GM19463 (cell line): ENCODE measurements around the gene TM2D3.

Experiments
- ATAC-seq: cut with Tn5 transposase; IDR thresholded peaks from one replicate; pipeline ENCODE4 v1.9.1; 2021; ENCODE audit warnings: mild to moderate bottlenecking, moderate library complexity; ENCODE audit not compliant: unreplicated experiment

The TM2D3 gene

GRCh38 chr15:101609742-101610610, 42.2 kb downstream of the TM2D3 start:
- no peak for ATAC-seq

DNA sequence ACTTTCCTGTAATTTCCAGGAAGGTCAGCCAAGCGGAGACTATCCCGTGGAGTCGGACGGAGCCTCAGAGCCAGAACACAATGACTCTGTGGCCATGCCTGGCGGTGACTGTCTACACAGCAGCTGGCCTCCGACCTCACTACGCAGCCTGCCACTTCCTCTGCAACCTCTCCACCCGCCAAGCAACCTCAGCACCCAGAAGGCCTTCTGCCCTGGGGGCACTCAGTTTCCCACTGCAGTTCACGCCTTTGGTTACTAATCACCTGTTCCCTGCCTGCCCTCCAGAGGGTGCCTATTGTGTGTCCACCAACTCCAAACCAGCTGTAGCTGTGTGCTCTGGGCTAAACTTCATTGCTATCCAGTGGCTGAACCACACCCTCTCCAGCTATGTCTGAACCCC, 44.0 kb downstream of the TM2D3 start:
- no peak for ATAC-seq

DNA sequence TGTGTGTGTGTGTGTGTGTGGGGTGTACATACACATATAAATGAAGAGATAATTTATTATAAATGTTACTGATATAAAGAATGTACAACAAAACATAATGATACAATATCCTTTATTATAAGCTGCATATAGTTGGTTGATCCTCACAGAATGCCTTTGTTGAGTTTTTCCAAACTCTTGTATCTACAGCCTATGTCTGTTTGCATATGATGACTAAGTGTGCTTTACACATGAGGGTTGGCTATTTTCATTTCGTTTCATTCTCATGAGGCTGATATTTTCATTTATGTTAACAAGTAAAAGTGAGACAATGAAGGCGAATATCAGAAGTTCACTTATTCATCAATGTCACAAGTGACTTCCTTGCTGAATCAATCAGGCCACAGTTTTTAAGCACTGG, 45.1 kb downstream of the TM2D3 start:
- ATAC-seq = no peak

DNA sequence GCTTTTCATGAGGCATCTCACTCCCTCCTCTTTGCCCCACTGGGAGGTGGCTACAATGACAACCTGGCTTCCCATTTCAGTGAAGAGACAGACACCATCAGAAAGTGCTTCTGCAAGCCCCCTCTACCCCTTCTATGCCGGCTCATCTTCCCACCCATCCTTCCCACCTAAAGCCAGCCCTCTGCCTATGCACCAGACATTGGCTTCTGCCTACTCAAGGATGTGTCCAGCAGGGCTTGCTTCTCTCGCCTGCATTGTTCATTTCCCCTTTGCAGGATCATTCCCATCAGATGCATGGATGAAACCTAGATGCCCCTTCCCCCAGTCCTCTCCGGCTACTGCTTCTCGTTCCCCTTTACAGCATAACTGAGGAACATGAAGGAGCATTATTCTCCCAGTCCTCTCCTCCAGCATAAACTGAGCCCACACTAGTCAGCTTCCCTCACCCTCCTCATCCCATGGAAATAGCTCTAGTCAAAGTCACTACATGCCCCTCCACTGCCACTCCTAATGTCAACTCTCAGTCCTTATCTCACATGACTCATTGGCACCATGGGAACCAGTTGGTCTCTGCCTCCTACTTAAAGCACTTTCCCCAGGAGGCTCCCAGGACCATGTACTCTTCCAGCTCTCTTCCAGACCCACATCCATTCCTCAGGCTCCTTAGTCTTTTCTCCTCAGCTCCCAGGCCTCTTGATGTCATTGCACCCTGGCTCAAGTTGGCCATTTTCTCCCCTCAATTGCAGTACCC, 47.9 kb downstream of the TM2D3 start:
- ATAC-seq = no peak

DNA sequence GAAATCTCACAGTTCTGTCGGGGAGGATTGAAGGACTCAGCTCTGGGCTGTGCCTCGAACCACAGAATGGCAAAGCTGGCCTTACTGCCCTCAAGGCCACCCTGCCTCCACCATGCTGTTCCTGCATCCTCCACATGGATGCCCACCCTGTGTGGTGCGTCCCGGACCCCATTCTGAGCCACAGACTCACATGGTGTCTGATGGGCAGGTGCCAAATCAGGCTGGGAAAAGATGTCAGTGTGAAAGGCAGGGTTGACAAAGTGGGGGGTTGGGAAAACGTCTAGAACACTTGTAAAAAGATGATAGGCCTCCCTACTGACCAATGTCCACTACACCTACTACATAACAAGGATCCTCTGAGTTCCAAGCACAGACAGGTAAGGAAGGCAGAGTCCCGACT, 49.4 kb downstream of the TM2D3 start:
- ATAC-seq = no peak

- ATAC-seq = no peak
These were observed 52.1 kb downstream of the TM2D3 start for GRCh38 chr15:101600035-101600434.

DNA sequence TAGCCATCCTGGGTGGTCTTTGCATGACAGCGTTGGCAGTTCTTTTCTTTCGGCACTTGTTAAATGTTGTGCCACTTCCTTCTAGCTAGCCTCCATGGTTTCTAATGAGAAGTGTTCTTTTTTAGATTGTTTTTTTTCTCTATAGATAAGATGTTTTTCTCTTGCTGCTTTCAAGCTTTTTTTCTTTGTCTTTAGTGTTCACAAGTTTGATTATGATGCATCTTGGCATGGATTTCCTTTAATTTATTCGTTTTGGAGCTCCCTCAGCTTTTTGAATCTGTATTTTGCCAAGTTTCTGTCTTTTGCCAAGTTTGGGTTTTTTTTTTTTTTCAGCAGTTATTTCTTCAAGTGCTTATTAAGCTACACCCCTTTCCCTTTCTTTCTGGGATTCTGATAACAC, 53.1 kb downstream of the TM2D3 start:
- ATAC-seq = no peak

DNA sequence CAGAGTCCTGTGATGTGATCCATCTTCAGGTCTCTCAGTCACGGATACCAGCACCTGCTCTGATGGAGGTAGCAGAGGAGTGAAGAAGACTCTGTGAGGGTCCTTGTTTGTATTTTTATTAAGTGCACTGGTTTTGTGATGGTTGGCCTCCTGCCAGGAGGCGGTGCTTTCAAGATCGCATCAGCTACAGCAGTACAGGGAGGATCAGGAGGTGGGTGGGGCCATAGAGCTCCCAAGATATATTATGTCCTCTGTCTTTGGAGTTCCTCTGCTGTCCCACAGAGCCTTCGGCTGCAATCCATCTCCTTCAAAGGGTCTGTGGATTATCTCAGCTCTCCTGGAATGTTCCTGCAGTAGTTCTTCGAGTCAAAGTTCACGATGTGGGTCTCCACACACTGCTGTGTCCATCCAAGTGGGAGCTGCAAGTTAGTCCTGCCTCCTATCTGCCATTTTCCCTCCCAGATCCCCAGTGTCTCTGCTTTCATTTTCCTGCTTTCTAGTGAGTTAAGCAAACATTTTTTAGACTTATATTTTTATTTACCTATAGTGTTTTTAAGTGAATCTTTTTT, 54.7 kb downstream of the TM2D3 start:
- ATAC-seq = no peak

GRCh38 chr15:101596633-101597032, 55.5 kb downstream of the TM2D3 start:
- ATAC-seq = no peak
